Activated T-helper 17 cell treated with anti-CD3 and anti-CD28 coated beads, Interleukin-2, amount 50 U/mL, for 72 hours (primary cell): ENCODE measurements around the gene HSD17B8. TPM values are rescaled to one million over a fixed set of nuclear protein-coding genes. Genes with fewer than 3 reads are reported as not detected.
"Not testable (repeated sequence)": the region's sequence is repeated elsewhere in the genome, so short reads cannot be mapped to it uniquely, and the experiment has no call there.

ENCODE experiments used
- ATAC-seq: fragments of 150-1000 bp; cut with Tn5 transposase; replicated peaks from 2 replicates; pipeline ENCODE4 v1.10.0; 2021; ENCODE audit warnings: mild to moderate bottlenecking, moderate library complexity
- H3K27ac Mint-ChIP-seq: one replicate; pipeline ENCODE4 v1.8.0; 2022; ENCODE audit warnings: mixed read lengths
- H3K27me3 Mint-ChIP-seq: one replicate; pipeline ENCODE4 v1.8.0; 2022; ENCODE audit warnings: mixed read lengths
- H3K36me3 Mint-ChIP-seq: one replicate; pipeline ENCODE4 v1.8.0; 2022; ENCODE audit warnings: low read depth, mild to moderate bottlenecking, mixed read lengths
- H3K4me1 Mint-ChIP-seq: one replicate; pipeline ENCODE4 v1.8.0; 2022; ENCODE audit warnings: mixed read lengths
- H3K4me3 Mint-ChIP-seq: one replicate; pipeline ENCODE4 v1.8.0; 2022; ENCODE audit warnings: mild to moderate bottlenecking, mixed read lengths
- H3K9me3 Mint-ChIP-seq: one replicate; pipeline ENCODE4 v1.8.0; 2022; ENCODE audit warnings: mixed read lengths
- total RNA-seq, 2 donors: library from RNA; stranded (reverse); gene quantifications; one replicate each; pipeline ENCODE4 v1.2.3, GENCODE V29; 2022

HSD17B8 gene
- total RNA-seq, 2 donors from 2014 or later, result 3.4 to 13.1 TPM

GRCh38 chr6:33213989-33214335 lies 9.5 kb downstream of the HSD17B8 start:
- Mint-ChIP-seq H3K36me3 (peaks cover 47% of the 10 kb centered on the region), H3K9me3 (no peaks in the 10 kb centered on the region), H3K4me3 (peak overlapping the region; percentile 50), H3K4me1 (peaks cover 20% of the 10 kb centered on the region), H3K27me3 (peaks cover 36% of the 10 kb centered on the region), H3K27ac (peak overlapping the region; percentile 61)
- ATAC-seq, result no peak

DNA sequence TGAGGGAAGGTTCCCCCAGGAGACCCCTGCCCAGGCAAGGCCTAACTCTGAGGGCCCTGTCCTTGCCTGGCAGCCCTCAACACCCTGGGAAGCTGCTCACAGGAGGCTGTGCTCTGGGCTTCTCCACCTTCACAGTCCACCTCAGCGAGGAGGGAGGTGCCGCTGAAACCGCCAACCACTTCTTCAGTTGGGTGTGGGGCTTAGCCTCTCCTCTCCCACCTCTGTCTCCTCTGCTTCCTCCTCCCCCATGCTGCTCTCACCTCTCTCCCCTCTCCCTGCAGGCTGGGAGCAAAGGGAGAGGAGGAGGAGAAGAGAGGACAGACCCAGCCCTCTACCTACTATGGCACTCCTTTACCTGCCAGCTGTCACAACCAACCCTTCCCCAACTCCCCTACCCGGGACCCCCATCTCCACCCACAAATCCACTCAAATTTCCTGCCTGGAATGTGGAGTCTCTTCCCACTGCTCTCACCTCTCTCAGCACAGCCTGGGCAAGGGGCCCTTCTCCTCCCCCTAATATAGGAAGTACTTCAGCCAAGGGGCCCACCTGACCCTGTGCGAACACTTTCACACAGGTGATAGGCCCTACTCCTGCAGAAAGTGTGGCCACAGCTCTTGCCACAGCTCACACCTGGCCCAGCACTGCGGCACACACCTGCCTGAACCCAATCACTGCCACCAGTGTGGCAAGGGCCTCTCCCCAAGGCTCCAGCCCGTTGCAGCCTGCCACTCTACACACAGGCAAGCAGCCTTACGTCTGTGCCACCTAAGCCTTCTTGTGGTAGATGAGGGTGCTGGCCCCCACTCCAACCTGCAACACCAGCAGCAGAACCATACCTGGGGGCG lies 11.0 kb downstream of the HSD17B8 start:
- H3K27me3 Mint-ChIP-seq, result peaks cover 42% of the 10 kb centered on the region
- peaks cover 13% of the 10 kb centered on the region for H3K4me1 Mint-ChIP-seq
- peaks cover 32% of the 10 kb centered on the region for H3K36me3 Mint-ChIP-seq
- no peak overlapping the region for H3K4me3 Mint-ChIP-seq
- ATAC-seq, result no peak
- H3K27ac Mint-ChIP-seq, result no peak overlapping the region
- no peaks in the 10 kb centered on the region for H3K9me3 Mint-ChIP-seq

DNA sequence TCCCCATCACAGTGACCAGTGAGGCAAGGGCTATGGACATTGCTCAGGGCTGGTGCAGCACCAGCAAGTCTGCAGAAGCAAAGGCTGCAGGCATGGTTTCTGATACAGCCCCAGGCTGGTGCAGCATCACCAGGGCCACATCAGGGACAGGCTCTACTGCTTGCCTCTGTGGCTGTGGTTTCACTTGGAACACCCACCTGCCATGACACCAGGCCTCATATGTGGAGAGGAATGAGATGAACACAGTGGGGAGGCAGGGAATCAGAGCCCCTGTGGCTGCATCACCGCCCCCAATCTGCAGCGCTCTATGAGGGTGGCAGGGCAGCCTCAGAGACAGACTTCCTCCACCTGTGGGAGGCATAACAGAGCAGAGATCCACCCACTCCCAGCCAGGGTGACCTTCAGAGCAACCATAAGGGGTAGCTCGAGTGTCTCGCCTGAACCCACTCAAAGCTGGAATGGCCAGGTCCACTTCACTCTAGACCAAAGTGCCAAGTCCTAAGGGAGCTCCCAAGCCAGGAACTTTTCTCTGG lies 11.7 kb downstream of the HSD17B8 start:
- Mint-ChIP-seq H3K36me3 (peaks cover 25% of the 10 kb centered on the region), H3K4me1 (peaks cover 13% of the 10 kb centered on the region), H3K27me3 (peaks cover 42% of the 10 kb centered on the region), H3K4me3 (no peak overlapping the region), H3K27ac (no peak overlapping the region), H3K9me3 (no peaks in the 10 kb centered on the region)
- no peak for ATAC-seq

- H3K27me3 Mint-ChIP-seq, result peaks cover 46% of the 10 kb centered on the region
- no peak for ATAC-seq
- peaks cover 15% of the 10 kb centered on the region for H3K36me3 Mint-ChIP-seq
- H3K4me3 Mint-ChIP-seq, result no peak overlapping the region
- H3K27ac Mint-ChIP-seq, result no peak overlapping the region
- H3K4me1 Mint-ChIP-seq, result peaks cover 13% of the 10 kb centered on the region
- H3K9me3 Mint-ChIP-seq, result no peaks in the 10 kb centered on the region
These were observed 12.8 kb downstream of the HSD17B8 start for GRCh38 chr6:33217246-33217645.

DNA sequence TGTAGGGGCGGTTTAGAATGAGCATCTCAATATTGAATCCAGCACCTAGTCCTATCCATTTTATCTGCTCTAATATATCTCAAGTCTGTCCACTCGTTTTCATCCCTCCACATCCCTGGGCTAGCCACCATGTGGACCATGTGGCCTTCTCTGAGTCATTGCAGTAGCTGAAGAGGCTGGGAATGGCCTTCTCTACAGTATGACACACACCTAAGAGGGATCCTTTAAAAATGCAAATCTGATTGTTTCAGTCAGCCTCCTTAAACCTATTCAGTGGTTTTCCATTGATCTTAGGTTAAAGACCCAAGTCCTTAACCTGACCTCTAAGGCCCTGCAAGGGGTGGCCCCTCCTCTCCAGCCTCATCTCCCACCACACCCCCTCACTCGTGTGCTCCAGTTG lies 13.2 kb downstream of the HSD17B8 start:
- Mint-ChIP-seq H3K27me3 (peaks cover 47% of the 10 kb centered on the region), H3K36me3 (peaks cover 11% of the 10 kb centered on the region), H3K4me3 (no peak overlapping the region), H3K9me3 (no peaks in the 10 kb centered on the region), H3K4me1 (peaks cover 10% of the 10 kb centered on the region), H3K27ac (no peak overlapping the region)
- ATAC-seq, result peak; percentile 19

GRCh38 chr6:33226503-33227120 lies 22.2 kb downstream of the HSD17B8 start:
- not testable (repeated sequence) for H3K4me1 Mint-ChIP-seq

DNA sequence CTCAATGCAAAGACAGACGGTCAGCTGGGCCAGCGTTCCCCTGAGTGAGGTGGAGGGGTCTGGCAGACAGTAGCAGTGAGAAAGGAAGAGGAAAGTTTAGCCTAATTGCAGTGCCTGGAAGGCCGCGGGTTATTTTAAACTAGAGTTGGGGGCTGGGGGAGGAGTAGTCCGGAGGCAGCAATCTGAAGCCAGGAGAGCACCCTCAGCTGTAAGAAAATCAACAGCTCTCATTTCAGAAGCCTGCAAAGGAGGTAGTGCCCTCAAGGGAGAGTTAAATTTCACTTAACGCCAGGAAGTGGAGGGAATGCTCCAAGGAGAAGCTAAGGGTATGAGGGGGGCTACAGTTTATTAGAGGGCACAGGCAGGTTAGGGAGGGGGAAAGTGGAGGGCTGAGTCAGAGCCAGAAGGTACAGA lies 30.8 kb downstream of the HSD17B8 start:
- no peaks in the 10 kb centered on the region for H3K36me3 Mint-ChIP-seq
- no peaks in the 10 kb centered on the region for H3K9me3 Mint-ChIP-seq
- no peak overlapping the region for H3K27ac Mint-ChIP-seq
- ATAC-seq, result no peak
- no peak overlapping the region for H3K4me3 Mint-ChIP-seq
- peaks cover 3% of the 10 kb centered on the region for H3K4me1 Mint-ChIP-seq
- peaks cover 28% of the 10 kb centered on the region for H3K27me3 Mint-ChIP-seq

More at GRCh38 chr6:33226503-33227120, 22.2 kb downstream of the HSD17B8 start:
- H3K36me3 Mint-ChIP-seq, H3K9me3 Mint-ChIP-seq, ATAC-seq, H3K27ac Mint-ChIP-seq, H3K4me3 Mint-ChIP-seq: not testable (repeated sequence)
- peaks cover 35% of the 10 kb centered on the region for H3K27me3 Mint-ChIP-seq

GRCh38 chr6:33236328-33236727 lies 31.9 kb downstream of the HSD17B8 start:
- Mint-ChIP-seq H3K27ac (no peak overlapping the region), H3K27me3 (peaks cover 30% of the 10 kb centered on the region), H3K4me3 (no peak overlapping the region), H3K36me3 (no peaks in the 10 kb centered on the region), H3K4me1 (peaks cover 3% of the 10 kb centered on the region), H3K9me3 (no peaks in the 10 kb centered on the region)
- no peak for ATAC-seq

- H3K4me3 Mint-ChIP-seq, result no peak overlapping the region
- no peak for ATAC-seq
- H3K27ac Mint-ChIP-seq, result no peak overlapping the region
- H3K27me3 Mint-ChIP-seq, result peaks cover 27% of the 10 kb centered on the region
- no peaks in the 10 kb centered on the region for H3K36me3 Mint-ChIP-seq
- no peaks in the 10 kb centered on the region for H3K9me3 Mint-ChIP-seq
- H3K4me1 Mint-ChIP-seq, result peaks cover 7% of the 10 kb centered on the region
These were observed 32.4 kb downstream of the HSD17B8 start for GRCh38 chr6:33236852-33237251.

DNA sequence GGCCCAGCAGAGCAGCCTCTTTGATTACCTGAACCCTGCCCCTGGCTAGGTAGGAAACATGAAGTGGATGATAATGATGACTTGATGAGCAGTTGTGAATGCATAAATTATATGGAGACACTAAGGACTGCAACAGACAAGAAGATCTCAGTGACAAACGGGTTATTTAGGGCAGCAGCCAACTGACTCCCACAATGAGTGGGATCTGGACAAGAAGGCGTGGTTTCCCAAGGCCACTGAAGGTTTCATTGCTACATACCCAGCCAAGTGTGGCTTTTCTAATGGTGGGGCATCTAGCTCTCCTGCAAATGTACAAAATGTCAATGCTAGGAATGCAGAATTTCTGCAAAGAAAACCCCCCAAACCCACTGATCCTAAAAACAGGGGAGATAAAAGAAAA lies 33.3 kb downstream of the HSD17B8 start:
- no peaks in the 10 kb centered on the region for H3K36me3 Mint-ChIP-seq
- ATAC-seq, result no peak
- H3K27me3 Mint-ChIP-seq, result peaks cover 30% of the 10 kb centered on the region

DNA sequence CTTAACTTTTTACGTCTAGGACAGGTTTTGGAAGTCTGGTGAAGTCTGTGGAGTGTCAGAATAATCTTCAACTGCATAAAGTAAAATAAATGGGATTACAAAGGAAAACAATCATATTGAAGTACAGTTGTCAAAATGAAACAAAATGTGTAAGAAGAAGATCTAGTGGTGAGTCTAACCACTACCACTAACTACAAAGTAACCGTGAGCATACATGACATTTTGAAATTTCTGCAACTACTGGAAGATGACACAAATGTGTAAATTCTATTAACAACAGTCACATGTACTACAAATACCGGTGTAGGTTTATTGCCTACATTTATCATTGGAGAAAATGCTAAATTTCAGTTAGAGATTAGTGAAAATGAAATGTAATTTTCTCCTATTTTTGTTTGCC lies 37.5 kb downstream of the HSD17B8 start:
- H3K27ac Mint-ChIP-seq, result peak overlapping the region; percentile 67
- H3K4me3 Mint-ChIP-seq, result peak overlapping the region; percentile 51
- H3K27me3 Mint-ChIP-seq, result peaks cover 16% of the 10 kb centered on the region
- peak; percentile 97 for ATAC-seq
- H3K36me3 Mint-ChIP-seq, result no peaks in the 10 kb centered on the region
- peaks cover 14% of the 10 kb centered on the region for H3K4me1 Mint-ChIP-seq
- no peaks in the 10 kb centered on the region for H3K9me3 Mint-ChIP-seq

More for the DNA sequence above, 33.3 kb downstream of the HSD17B8 start:
- Mint-ChIP-seq H3K27ac (no peak overlapping the region), H3K9me3 (no peaks in the 10 kb centered on the region), H3K4me1 (peaks cover 14% of the 10 kb centered on the region), H3K4me3 (no peak overlapping the region)

DNA sequence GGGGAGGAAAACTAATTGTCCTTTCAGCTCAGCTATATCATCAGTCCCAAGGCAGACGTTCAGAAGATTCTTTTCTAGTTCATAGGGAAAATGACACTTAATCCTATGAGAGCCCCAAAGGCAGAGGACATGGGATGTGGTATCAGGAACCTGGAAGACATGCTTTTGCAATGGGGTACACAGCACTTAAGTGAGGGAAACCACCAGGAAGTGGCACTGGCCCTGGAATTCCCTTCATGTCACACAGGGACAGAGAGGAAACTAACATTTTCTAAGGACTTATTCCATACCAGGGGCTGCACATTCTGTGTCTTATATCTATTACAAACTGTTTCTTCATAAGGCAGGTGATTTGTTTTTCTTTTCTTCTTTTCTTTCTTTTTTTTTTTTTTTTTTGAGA lies 39.0 kb downstream of the HSD17B8 start:
- no peak overlapping the region for H3K27ac Mint-ChIP-seq
- ATAC-seq, result no peak
- no peak overlapping the region for H3K4me3 Mint-ChIP-seq
- H3K27me3 Mint-ChIP-seq, result peaks cover 16% of the 10 kb centered on the region
- H3K4me1 Mint-ChIP-seq, result peaks cover 15% of the 10 kb centered on the region
- no peaks in the 10 kb centered on the region for H3K9me3 Mint-ChIP-seq
- no peaks in the 10 kb centered on the region for H3K36me3 Mint-ChIP-seq

GRCh38 chr6:33247977-33248642 lies 43.7 kb downstream of the HSD17B8 start:
- Mint-ChIP-seq H3K9me3 (no peaks in the 10 kb centered on the region), H3K4me3 (peak overlapping the region; percentile 87), H3K4me1 (peaks cover 31% of the 10 kb centered on the region), H3K27me3 (peaks cover 3% of the 10 kb centered on the region), H3K36me3 (peaks cover 39% of the 10 kb centered on the region), H3K27ac (peak overlapping the region; percentile 93)
- peak; percentile 30 for ATAC-seq

GRCh38 chr6:33248643-33248931 lies 44.1 kb downstream of the HSD17B8 start:
- peak overlapping the region; percentile 93 for H3K27ac Mint-ChIP-seq
- peak overlapping the region; percentile 87 for H3K4me3 Mint-ChIP-seq
- ATAC-seq, result peak; percentile 16
- H3K36me3 Mint-ChIP-seq, result peaks cover 41% of the 10 kb centered on the region
- peaks cover 3% of the 10 kb centered on the region for H3K27me3 Mint-ChIP-seq
- H3K4me1 Mint-ChIP-seq, result peaks cover 31% of the 10 kb centered on the region
- no peaks in the 10 kb centered on the region for H3K9me3 Mint-ChIP-seq
